IPS-11a (cell line): ENCODE results near the gene SAPCD2.
"Not testable (repeated sequence)": the region's sequence is repeated elsewhere in the genome, so short reads cannot be mapped to it uniquely, and the experiment has no call there.

Source experiments
- H3K4me3 ChIP-seq: one replicate; pipeline ENCODE4 v1.5.1; 2013; ENCODE audit warnings: low read depth, low read length, control low read depth

The SAPCD2 gene

DNA sequence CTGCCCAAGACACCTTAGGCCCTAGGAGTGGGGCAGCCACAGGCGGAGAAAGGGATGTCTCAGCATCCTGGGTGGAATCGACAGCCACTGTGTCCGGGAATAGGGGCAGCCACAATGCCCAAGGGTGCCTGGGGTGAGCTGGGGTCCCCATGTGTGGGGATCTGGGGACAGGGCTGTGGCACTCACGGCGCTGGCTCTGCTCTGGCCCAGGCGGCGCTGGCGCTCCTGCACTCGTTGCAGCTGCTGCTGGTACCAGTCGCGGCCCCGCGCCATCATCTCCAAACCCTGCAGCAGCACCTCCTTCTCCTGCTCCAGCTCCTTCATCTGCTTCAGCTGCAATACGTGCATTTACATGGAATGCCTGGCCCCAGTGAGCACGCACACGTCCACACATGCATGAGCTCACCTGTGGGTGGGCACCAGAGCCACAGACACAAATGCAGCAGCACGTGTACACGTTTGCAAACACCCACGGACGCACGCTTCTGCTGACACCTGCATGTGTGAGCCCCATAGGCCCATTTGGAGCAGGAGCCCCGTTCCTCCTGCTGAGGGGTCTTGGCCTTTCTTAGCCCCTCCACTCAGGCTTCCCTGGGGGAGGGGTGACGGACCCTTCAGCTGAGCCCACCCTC is 4.9 kb downstream of the SAPCD2 start:
- no peak overlapping the region for H3K4me3 ChIP-seq

DNA sequence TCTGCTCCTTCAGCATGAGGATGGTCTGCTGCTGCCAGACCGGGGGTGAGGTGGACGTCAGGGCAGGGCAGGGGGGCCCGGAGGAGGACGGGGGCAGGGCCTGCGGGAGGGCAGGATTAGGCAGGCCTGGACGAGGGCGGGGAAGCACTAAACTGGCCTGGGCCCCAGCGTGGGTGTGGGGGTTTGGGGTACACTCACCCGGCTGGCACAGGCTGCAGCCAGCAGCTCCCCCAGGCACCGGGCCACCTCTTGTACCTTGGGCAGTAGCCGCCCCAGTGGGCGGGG is 5.5 kb downstream of the SAPCD2 start:
- H3K4me3 ChIP-seq = no peak overlapping the region

DNA sequence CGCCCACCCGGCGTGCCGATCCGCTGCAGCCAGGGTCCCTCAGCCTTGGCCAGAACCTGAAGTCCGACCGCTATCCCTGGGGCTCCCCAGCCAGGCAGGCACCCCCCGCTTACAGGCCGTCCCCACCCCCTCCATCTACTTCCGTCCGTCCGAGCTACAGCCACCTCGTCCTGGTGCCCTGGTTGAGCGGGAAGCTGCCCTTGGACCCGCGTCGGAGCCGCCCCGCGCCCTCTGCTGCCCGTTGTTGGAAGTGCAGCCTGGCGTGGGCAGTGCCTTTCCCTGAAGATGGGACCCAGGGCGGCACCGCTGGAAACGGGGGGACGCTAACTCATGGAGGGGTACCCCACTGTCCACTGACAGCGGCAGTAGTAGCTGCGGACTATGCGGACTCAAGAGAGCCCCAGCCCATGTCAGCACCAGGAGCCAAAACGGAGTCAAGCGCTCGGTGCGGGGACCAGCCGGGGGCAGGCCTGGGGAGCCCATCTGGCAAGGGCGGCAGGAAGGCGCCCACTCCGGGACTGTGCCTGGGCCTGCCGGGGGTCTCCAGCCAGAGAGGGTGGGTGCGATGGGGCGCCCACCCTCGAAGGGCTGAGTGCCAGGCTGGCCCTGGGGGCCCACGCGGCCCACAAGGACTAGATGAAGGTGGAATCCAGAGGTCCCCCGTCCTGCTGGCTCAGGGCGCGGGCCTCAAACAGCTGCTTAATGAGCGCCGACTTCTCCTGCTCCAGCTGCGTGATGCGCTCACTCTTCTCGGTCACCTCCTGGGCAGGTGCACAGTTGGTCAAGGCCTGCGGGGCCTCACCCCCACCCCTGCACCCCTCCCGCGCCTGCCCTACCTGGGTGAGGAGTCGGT is 6.1 kb downstream of the SAPCD2 start:
- H3K4me3 ChIP-seq = no peak overlapping the region

DNA sequence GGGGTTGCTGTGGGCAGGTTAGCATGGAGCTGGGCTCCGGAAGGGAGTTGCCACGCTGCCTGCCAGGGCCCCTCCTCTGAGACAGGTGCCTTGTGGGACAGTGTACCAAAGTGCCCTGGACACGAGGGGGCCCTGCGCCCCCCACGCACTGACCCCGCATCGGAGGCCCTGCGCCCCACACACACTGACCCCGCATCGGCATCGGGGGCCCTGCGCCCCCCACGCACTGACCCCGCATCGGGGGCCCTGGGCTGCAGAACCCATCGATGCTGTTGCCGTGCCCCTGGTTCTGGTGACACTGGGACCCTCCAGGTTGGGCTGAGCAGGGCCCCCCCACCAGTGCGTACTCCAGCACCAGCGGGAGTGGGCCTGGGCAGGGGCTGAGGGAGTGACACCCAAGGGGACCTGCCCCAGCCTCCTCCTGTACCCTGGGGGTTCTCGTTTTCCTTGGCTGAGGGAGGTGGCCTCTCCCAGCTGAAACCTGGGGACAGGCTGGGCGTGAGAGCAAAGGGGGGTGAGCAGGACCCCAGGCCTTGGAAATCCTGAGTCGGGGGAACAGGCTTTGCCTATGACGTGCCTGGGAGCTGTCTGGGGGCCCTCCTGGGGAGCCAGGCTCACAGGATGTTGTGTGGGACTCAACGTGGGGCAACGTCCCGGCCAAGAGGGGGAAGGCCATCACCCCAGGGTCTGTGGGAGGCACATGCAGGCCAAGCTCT is 6.9 kb downstream of the SAPCD2 start:
- H3K4me3 ChIP-seq = no peak overlapping the region

DNA sequence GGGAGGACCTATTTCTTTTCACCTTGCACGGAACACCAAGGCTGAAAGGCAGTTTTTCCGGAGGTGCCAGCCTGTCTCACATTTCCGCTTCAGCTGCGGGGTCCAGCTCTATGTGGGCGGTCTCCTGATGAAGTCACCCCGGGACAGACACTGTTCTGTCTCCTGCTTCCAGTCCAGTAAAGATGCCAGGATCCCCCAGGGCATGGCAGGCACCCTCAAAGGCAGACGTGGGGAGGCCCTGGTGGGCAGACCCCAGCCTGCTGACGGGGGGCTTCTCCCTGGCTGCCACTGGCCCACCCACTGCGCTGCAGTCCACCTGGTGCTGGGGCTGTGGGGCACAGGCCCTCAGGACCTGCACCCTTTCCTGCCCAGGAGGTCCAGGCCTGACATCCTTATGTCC is 7.6 kb downstream of the SAPCD2 start:
- not testable (repeated sequence) for H3K4me3 ChIP-seq

DNA sequence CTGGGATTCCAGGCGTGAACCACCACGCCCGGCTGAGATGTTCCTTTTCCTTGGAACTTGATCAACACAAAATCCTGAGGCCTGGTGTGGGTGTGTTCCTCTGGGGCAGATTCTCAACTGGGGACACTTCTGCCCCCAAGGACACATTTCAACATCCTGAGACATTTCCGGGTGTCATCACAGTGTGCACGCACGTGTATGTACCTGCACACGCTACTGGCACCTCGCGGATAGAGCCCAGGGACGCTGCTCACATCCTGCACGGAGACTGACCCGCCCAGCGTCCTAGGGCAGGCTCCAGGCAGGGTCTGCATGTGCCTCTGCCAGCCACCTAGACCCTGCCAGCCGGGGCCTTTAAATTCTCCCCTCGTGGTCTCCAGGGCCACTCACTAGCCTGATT is 8.0 kb downstream of the SAPCD2 start:
- no peak overlapping the region for H3K4me3 ChIP-seq

DNA sequence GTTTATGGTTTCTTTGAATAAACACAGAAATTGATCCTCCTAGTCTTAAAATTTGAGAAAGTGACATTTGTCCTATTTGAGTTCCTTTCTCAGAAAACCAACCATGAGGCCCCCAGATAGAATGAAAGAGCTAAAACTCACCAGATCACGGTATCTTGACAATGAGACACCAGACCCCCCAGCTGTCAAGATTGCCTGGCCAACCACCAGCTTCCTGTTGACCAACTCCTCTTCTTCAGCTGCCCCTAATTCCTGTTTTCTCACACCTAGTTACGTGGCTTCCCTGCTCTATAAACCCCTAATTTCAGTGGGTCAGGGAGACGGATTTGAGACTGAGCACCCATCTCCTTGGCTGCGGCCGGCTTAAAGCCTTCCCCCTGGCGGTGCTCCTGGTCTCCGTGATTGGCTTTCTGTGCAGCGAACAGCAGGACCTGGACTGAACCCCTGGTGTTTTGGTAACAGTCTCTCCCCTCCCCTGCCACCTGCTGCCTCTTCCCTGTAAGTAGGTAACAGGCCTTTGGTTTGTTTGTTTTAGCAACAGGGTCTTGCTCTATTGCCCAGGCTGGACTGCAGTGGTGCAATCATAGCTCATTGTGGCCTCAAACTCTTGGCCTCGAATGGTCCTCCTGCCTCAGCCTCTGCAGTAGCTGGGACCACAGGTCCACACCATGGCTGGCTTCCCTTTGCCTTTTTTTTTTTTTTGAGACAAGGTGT is 11.7 kb downstream of the SAPCD2 start:
- H3K4me3 ChIP-seq = no peak overlapping the region

DNA sequence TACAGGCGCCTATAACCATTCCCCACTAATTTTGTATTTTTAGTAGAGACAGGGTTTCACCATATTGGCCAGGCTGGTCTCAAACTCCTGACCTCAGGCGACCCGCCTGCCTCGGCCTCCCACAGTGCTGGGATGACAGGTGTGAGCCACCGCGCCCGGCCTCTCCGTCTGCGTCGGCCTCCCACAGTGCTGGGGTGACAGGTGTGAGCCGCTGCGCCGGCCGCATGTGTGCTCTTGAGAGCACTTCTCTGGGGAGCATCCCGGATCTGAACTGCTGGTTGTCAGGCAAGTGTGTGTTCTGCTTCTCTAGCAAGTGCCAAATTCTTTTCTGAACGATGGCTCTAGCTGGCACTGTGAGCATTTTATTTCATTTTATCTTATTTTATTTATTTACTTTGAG is 12.8 kb downstream of the SAPCD2 start:
- H3K4me3 ChIP-seq = no peak overlapping the region

DNA sequence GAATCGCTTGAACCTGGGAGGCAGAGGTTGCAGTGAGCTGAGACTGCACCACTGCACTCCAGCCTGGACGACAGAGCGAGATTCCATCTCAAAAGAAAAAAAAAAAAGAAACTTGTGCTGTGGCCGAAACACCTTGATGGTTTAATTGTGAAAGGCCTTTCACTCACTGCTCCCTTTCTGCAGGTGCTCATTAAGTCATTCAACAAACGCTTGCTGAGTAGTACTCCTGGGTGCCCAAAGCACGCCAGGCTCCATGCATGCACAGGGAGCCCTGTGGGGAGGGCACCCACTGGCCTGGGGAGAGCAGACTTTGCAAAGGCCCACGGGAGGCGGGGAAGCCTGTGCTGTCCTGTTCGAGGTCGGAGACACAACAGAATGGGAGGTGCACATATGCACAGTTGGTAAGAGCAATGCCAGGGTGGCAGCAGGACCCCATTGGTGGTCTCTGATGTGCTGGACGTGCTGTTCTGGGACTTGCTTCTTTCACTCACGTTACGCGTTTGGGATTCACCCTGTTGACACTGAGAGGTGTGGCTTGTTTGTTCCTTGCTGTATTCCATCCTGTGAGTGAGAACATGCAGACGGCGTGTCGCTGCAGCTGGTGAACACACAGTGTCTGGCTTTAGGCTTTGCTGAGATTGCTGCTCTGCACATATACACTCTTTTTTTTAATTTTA is 13.5 kb downstream of the SAPCD2 start:
- H3K4me3 ChIP-seq = no peak overlapping the region

DNA sequence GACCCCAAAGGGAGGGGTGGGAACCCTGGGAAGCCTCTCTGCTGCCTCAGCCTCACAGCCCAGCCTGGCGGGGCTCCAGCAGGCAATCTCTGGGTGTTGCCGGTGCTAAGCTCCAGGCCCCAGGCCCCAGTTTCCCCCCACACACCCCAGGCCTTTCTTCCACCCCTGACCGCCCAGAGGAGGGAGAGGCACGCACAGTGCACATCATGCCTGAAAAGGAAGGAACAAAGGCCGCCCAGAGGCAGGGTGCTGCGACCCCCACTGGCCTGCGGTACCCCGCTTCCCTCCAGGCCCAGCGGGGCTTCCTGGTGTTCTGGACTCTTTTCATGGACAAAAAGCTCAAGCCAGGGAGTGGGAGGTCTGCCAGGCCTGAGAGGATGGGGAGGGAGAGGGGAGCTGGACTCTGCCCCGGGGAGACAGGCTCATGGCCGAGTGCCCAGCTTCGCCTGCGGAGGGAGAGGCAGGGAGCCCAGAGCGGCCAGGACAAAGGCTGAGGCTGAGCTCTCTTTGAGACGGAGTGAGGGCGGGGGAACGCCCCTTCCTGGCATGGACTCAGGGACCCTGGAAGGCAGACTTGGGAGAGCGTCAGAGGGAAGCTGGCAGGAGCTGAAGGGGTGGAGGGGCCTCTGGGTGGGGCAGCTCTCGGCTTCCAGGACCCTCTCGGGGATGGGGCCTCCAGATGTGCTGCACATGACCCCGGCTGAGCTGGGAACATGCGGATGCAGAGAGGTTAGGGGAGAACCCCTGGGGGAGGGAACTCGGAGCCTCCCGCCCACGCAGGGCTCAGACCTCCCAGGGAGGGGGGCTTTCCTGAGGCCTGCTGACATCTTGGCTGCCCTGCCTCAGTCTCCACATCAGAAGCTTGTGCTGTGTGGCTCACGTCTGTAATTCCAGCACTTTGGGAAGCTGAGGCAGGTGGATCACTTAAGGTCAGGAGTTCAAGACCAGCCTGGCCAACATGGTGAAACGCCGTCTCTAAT is 14.7 kb downstream of the SAPCD2 start:
- no peak overlapping the region for H3K4me3 ChIP-seq

DNA sequence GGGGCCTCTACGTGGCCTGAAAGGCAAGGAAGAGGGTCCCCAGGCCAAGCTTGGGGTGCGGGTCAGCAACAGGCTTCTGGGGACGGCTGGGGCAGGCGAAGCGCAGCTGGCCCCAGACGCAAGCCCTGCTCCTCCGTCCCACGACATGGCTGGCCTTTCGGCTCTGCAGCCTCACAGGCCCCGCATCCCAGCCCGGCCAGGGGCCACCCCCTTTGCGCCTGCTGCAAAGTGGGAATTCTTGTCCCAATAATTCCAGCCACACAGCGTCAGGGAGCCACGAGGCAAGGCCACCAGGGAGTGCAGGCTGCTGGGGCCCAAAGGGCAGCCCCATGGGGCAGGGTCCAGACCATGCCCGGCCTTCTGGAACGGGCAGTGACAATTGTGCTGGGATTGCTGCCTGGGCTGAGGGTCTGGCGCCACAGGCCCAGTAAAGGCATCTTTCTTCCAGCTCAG is 15.4 kb downstream of the SAPCD2 start:
- H3K4me3 ChIP-seq = no peak overlapping the region

DNA sequence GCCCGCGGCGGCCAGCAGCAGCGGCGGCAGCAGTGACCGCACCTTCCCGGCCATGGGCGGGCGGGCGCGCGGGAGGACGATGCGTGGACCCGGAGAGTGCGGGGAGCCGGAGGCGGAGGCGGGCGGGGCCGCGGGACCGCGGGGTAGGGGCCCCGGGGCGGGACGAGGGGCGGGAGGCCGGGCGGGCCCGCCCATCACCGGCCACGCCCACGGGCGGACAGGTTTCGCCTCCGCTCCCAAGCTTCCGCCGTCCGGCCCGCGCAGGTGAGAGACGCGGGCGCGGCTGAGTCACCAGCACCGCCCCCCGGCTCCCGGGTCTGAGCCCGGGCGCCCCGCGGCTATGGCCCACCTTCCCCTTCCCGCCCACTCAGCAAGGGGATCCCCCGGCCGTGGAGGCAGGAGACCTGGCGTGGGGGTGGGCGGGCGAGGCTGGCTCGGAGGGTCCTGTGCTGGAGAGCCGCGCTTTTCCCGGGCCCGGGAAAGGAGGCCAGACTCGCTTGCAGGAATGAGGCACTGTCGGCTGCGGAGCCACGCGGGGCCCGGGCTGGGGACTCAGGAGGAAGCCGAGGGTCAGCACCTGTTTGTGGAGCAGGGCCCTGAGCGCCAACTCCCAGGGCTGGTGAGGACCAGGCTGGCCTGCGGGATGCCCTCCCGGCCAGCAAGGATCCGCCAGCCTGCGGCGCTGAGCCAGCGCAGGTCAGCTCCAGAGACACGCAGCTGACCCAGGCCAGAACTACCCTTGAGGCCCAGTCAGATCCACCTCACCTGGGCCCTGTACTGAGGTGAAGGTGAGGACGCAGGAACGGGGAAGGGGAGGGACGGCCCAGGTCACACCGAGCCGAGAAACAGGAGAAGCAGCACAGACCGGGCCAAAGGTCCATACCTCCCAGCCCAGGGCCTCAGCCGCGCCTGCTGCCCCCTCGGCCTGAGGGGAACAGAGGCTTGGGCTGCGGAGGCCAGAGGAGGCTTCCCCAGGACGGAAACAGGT is 16.1 kb downstream of the SAPCD2 start, which contains the start of gene ENTPD2:
TSS of gene ENTPD2 (minus strand) at position 118 of the 988 bp plus-strand sequence. CDS start at position 54, 64 bp downstream.
- H3K4me3 ChIP-seq = peak within 1 kb of the TSS; percentile 30

DNA sequence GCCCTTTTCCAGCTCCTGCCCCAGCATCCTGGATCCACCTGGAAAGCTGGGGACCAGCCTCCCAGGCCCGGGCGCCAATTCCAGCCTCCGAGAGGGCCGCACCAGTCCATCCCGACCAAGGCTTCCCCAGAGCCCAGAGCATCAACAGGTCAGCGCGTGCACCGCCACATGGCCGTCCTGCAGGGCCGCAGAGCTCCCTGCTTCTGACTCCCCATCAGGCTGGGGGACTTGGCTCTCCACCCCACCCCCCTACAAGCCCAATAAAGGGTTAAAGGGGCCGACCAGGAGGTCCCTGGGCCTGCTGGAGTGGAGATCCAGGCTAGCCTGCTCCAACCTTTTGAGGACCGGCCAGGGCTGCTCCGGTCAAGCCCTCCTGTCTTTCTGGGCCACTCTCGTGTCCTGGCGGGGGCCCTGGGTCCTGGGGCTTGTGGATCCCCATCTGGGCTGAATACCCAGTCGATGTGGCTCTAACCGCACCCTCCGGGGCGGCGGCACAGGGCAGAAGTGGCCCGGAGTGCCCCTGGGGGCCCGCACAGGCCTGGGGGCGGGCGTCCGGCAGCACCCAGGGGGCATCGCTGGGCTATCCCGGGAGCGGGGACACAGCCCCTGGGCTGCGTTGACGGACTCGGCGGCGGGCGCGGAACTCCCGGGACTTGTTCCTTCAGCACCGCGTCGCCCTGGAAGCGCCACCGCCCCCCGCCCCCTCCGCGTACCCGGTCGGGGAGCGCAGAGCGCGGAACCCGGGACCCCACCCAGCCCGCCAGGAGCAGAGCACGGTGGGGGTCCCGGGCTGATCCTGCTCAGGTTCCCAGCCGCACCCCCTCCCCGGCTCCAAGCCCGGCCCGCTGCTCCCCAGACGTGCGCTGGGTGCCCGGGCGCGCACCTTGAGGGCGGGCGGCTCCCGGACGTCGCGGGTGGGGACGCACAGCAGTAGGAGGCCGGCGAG is 17.1 kb downstream of the SAPCD2 start:
- peak overlapping the region; percentile 30 for H3K4me3 ChIP-seq

DNA sequence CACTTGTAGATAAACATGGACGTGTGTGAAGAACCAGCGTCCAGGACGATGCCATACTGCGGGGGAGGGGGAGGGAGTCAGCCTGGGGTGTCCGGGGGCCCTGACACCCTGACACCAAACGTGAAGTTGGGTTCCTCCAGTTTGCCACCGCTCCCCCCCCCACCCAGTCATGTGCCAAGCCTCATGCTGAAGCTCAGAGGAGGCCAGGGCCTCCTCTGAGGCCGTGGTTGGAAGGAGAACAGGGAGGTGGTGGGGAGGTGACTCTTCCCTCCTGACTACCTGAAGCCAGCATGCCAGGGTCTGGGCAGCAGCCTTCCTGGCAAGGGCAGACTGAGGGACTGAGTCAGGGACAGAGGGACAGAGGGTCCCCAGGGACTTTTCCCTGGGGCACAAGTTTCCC is 18.1 kb downstream of the SAPCD2 start:
- H3K4me3 ChIP-seq = no peak overlapping the region

DNA sequence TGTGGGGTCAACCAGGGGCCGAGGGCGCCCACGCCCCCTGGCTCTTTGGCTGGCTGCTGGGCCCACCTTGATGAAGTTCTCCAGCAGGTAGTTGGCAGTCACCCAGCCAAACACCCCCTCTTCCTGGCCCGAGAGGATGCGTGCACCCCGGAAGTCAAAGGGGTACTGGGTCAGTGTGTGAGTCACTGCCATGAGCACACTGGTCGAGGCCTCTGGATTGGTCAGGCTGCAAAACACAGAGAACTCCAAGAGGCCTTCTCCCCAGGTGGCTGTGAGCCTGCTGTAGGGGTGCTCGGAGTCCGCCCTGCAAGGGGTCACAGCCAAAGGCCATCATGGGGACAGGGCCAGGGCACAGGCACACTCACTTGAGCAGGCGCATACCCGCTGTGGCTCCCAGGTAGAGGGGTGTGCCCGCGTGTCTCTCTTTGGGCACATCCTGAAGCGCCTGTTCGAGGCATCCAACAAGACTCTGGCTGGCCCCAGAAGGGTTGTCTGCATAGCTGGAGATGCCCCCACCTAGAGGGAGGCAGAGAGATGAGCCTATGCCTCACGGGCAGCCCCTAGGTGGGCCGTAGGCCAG is 19.1 kb downstream of the SAPCD2 start:
- no peak overlapping the region for H3K4me3 ChIP-seq

DNA sequence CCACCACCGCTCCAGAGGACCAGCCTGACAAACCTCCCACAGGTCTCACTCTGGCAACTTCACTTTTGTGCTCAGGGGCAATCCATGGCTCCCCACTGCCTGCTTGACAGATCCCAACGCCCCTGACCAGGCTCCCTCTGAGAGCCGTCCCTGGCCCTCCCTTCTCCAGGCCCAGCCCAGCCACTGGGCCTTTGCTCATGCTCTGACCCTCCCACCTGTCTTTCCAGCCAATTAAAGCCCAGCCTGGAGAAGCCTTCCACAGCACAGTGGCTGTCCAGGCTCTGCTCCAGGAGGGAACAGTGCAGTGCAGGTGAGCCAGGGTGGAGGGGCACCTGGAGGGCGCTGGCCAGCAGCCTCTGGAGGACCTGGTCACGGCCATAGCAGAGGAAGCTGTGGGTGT is 19.8 kb downstream of the SAPCD2 start:
- H3K4me3 ChIP-seq = no peak overlapping the region
